Mesothelial cell of epicardium (in vitro differentiated cells): ENCODE data around the gene TRPV4. TPM values are rescaled to one million over a fixed set of nuclear protein-coding genes. Genes with fewer than 3 reads are reported as not detected.
"Not testable (repeated sequence)": the region's sequence is repeated elsewhere in the genome, so short reads cannot be mapped to it uniquely, and the experiment has no call there.

Source experiments
- DNase-seq, 2 experiments: peaks; one replicate each; pipeline ENCODE4 v3.0.0; 2021; ENCODE audit warnings: low spot score in 2 of 2; ENCODE audit not compliant: unreplicated experiment in 2 of 2
- H3K27ac Mint-ChIP-seq: 2 replicates; pipeline ENCODE4 v1.8.0; 2021; ENCODE audit warnings: mixed read lengths
- H3K27me3 Mint-ChIP-seq: 2 replicates; pipeline ENCODE4 v1.8.0; 2021; ENCODE audit warnings: low read depth, mixed read lengths
- H3K36me3 Mint-ChIP-seq: 2 replicates; pipeline ENCODE4 v1.8.0; 2021; ENCODE audit warnings: mixed read lengths
- H3K4me1 Mint-ChIP-seq: 2 replicates; pipeline ENCODE4 v1.8.0; 2021; ENCODE audit warnings: mixed read lengths
- H3K4me3 Mint-ChIP-seq: 2 replicates; pipeline ENCODE4 v1.8.0; 2021; ENCODE audit warnings: mild to moderate bottlenecking, moderate library complexity, mixed read lengths
- H3K9me3 Mint-ChIP-seq: 2 replicates; pipeline ENCODE4 v1.8.0; 2021; ENCODE audit warnings: mixed read lengths
- total RNA-seq: library from RNA; stranded (reverse); gene quantifications from 3 replicates; pipeline ENCODE4 v1.2.1, GENCODE V29; 2021
- TF ChIP-seq, protein P1 (sequence below): fragments of 200-600 bp; sonication (generic); IDR thresholded peaks from one replicate; pipeline ENCODE4 v1.5.0; 2021; ENCODE audit warnings: antibody characterized with exemption; ENCODE audit not compliant: unreplicated experiment

Gene TRPV4
- total RNA-seq, 1 donor from 2014 or later, result 4.1 TPM

DNA sequence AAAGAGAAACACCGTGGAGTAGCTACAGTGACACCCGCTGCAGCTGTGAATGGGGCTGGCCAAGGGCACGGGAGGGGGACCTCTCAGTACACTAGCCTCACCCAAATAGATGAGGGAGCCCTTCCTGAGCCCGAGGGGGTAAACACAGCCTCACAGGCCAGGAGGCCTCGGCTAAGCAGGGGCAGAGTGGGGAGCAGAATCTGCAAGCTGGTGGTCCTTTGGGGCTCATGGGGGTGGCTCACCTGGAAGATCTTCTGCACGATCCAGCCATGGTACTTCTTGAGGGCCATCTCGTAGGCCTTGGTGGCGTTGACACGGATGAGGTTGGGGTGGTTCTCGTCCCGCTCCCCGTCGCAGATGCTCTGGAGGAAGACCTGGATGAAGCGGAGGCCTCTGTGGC lies 22.2 kb upstream of the TRPV4 start:
- no peaks in the 10 kb centered on the region for H3K27me3 Mint-ChIP-seq
- no peaks in the 10 kb centered on the region for H3K4me1 Mint-ChIP-seq
- no peak overlapping the region for H3K27ac Mint-ChIP-seq

DNA sequence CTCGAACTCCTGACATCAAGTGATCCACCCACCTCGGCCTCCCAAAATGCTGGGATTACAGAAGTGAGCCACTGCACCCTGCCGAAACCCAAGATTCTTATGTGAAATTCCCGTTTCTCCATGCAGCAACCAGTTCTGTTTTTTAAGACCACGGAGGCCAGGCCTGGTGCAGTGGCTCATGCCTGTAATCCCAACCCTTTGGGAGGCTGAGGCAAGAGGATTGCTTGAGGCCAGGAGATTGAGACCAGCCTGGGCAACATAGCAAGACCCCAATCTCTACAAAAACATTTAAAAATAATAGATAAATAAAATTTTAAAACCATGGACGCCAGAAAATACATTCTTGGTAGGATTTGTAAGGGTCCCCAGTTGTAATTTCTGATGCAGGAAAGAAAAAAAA lies 17.3 kb upstream of the TRPV4 start:
- DNase-seq, H3K4me3 Mint-ChIP-seq, H3K27ac Mint-ChIP-seq, H3K9me3 Mint-ChIP-seq, H3K4me1 Mint-ChIP-seq, H3K27me3 Mint-ChIP-seq, H3K36me3 Mint-ChIP-seq: not testable (repeated sequence)

More for the DNA sequence above, 22.2 kb upstream of the TRPV4 start:
- peaks cover 4% of the 10 kb centered on the region for H3K36me3 Mint-ChIP-seq
- no peak for DNase-seq
- no peaks in the 10 kb centered on the region for H3K9me3 Mint-ChIP-seq
- TF ChIP-seq, protein P1, sequence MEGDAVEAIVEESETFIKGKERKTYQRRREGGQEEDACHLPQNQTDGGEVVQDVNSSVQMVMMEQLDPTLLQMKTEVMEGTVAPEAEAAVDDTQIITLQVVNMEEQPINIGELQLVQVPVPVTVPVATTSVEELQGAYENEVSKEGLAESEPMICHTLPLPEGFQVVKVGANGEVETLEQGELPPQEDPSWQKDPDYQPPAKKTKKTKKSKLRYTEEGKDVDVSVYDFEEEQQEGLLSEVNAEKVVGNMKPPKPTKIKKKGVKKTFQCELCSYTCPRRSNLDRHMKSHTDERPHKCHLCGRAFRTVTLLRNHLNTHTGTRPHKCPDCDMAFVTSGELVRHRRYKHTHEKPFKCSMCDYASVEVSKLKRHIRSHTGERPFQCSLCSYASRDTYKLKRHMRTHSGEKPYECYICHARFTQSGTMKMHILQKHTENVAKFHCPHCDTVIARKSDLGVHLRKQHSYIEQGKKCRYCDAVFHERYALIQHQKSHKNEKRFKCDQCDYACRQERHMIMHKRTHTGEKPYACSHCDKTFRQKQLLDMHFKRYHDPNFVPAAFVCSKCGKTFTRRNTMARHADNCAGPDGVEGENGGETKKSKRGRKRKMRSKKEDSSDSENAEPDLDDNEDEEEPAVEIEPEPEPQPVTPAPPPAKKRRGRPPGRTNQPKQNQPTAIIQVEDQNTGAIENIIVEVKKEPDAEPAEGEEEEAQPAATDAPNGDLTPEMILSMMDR, result no peak
- H3K4me3 Mint-ChIP-seq, result no peak overlapping the region

DNA sequence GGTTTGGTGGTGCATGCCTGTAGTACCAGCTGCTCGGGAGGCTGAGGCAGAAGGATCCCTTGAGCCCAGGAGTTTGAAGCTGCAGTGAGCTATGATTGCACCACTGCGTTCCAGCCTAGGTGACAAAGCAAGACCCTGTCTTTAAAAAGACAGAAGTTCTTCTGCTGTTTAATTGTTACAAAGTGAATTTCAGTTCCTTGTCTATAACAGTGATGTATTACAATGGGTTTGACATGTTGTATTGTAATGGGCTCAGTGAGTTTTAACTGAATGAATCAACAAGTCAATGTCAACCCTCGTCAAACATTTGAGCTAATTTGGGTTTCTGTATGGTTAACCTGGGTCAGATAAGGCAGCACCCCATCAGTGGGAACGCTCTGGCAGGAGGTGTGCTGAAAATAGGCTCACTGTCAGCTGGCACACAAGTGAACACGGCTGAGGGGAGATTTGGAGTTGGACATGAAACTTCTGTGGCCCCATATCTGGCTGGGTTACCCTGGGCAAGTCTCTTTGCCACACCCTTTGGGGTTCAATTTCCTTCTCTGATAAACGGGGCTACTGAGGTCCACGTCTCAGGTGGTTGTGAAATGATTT lies 14.0 kb upstream of the TRPV4 start:
- no peak overlapping the region for H3K27ac Mint-ChIP-seq
- no peak for DNase-seq
- H3K36me3 Mint-ChIP-seq, result no peaks in the 10 kb centered on the region
- H3K27me3 Mint-ChIP-seq, result no peaks in the 10 kb centered on the region
- H3K4me3 Mint-ChIP-seq, result no peak overlapping the region
- H3K9me3 Mint-ChIP-seq, result no peaks in the 10 kb centered on the region
- TF ChIP-seq, protein P1, result no peak
- H3K4me1 Mint-ChIP-seq, result no peaks in the 10 kb centered on the region

DNA sequence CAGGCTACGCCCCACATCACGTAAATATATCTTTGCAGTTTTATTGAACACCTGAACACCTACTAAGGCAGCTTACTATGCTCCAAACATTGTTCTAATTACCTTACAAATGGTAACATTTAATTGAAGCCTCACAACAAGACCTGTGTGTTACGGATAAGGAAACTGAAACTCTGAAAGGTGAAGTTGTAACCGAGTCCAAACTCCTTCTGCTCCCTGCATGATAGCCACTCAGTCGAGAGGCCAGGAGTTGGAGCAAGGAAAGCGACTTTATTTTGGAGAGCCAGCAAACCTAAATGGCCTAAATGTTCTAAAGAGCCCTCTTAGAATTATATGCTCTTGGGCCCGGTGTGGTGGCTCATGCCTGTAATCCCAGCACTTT lies 12.6 kb upstream of the TRPV4 start:
- H3K4me3 Mint-ChIP-seq, result no peak overlapping the region
- DNase-seq, result no peak
- H3K27me3 Mint-ChIP-seq, result no peaks in the 10 kb centered on the region
- no peaks in the 10 kb centered on the region for H3K9me3 Mint-ChIP-seq
- no peak overlapping the region for H3K27ac Mint-ChIP-seq
- no peaks in the 10 kb centered on the region for H3K36me3 Mint-ChIP-seq
- TF ChIP-seq, protein P1, result no peak
- H3K4me1 Mint-ChIP-seq, result no peaks in the 10 kb centered on the region

DNA sequence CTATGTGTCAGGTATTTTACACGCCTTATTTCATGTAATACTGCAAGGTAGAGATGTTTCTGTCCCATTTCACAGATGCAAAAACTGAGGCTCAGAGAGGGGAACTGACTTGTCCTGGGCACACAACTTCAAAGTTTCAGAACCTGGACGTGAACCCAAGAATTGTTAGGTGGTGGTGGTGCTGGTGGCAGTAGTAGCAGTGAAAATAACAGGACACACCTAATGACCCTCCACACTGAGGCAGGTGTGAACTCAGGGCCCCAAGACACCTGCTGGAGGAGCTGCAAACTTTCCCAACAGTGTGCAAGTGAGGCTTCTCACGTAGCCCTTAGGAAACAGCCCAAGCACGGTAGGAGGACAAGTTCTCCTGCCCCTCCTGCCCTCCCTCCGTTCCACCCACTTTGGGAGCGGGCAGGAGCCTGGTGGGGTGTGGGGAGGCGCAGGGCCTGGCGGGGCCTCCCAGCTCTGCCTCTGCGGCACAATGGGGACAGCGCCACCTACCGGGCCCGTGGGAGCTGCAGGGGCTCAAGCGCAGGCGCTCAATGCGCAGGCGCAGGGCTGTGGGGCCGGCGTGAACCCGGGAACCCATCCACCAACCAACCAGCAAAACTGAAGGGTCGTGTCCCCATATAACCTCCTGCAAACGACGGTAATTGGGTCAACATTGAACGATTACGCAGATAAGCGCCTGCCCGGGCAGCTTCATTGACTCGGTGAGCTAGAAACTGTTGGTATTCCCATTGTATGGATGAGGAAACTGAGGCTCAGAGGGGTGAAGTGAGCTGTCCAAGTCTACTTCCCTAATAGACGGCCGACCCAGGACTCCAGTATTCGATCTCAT lies 12.0 kb upstream of the TRPV4 start:
- Mint-ChIP-seq H3K36me3 (no peaks in the 10 kb centered on the region), H3K4me1 (no peaks in the 10 kb centered on the region), H3K27me3 (no peaks in the 10 kb centered on the region), H3K4me3 (peak overlapping the region; percentile 30), H3K27ac (no peak overlapping the region), H3K9me3 (no peaks in the 10 kb centered on the region)
- TF ChIP-seq, protein P1, result peak; percentile 92
- peak; percentile 84 to 96 for DNase-seq

DNA sequence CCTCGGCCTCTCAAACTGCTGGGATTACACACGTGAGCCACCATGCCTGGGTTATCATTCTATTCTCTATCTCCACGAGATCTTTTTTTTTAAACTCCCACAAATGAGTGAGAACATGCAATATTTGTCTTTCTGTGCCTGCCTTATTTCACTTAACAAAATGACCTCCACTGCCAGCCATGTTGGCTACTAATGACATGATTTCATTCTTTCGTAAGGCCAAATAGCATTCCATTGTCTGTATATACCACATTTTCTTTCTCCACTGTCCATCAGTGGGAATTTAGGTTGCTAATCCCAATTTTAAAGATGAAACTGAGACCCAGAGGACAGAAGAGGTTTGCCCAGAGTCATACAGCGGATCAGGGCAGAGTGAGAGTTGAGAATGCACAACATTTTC lies 10.9 kb upstream of the TRPV4 start:
- no peaks in the 10 kb centered on the region for H3K4me1 Mint-ChIP-seq
- TF ChIP-seq, protein P1, result no peak

More for the DNA sequence above, 10.9 kb upstream of the TRPV4 start:
- Mint-ChIP-seq H3K36me3 (no peaks in the 10 kb centered on the region), H3K27me3 (no peaks in the 10 kb centered on the region), H3K9me3 (no peaks in the 10 kb centered on the region), H3K4me3 (no peak overlapping the region), H3K27ac (no peak overlapping the region)
- DNase-seq, result no peak
